ENCODE measurements around the gene KCNH3. TPM values are rescaled to one million over a fixed set of nuclear protein-coding genes. Genes with fewer than 3 reads are reported as not detected.

KCNH3 gene
- total and polyA plus RNA-seq, 7 donors: 0.04 to 0.32 (median 0.05) TPM; not detected in 3

GRCh38 chr12:49539406-49540228, 787 bp downstream of the KCNH3 start:
- Histone ChIP-seq H3K4me1 (peaks cover 6% of the 10 kb centered on the region), H3K4me3 (no peak overlapping the region), H3K9me3 (no peaks in the 10 kb centered on the region), H3K27me3 (ENCODE audit: insufficient read depth in 3 of 3, low read length in 2 of 3) (peaks cover 0 to 50% (median 29%) of the 10 kb centered on the region in 3 donors), H3K36me3 (ENCODE audit: insufficient read depth in 1 of 2, low read depth in 1 of 2) (no peaks in the 10 kb centered on the region), H3K27ac (no peak overlapping the region)
- intact Hi-C loops (cut with DNase I): loop anchor here in 1 of 2 donors (5.0 kb wide), 1 partner anchor 43 kb away; no protein-coding TSS in a partner anchor
- DNase-seq (no peak), ATAC-seq (no peak)
- TF ChIP-seq CTCF (IDR thresholded peaks at IDR 0.05): no peak
- 14 to 17% (median 16%) methylated on average over 43 to 47 of the region's 47 CpGs for WGBS, 3 donors

GRCh38 chr12:49540229-49541139, 1.7 kb downstream of the KCNH3 start:
- H3K27ac ChIP-seq: no peak overlapping the region
- H3K27me3 ChIP-seq (ENCODE audit: insufficient read depth in 3 of 3, low read length in 2 of 3): peaks cover 0 to 48% (median 29%) of the 10 kb centered on the region in 3 donors
- intact Hi-C loops (cut with DNase I): no loop called here

GRCh38 chr12:49541140-49541861, 2.5 kb downstream of the KCNH3 start:
- ATAC-seq (no peak), DNase-seq (no peak)
- Histone ChIP-seq H3K4me1 (peaks cover 6% of the 10 kb centered on the region), H3K4me3 (no peak overlapping the region), H3K9me3 (no peaks in the 10 kb centered on the region), H3K36me3 (ENCODE audit: insufficient read depth in 1 of 2, low read depth in 1 of 2) (no peaks in the 10 kb centered on the region), H3K27me3 (ENCODE audit: insufficient read depth in 3 of 3, low read length in 2 of 3) (peaks cover 0 to 50% (median 27%) of the 10 kb centered on the region in 3 donors), H3K27ac (no peak overlapping the region)
- TF ChIP-seq CTCF (IDR thresholded peaks at IDR 0.05): no peak
- intact Hi-C loops (cut with DNase I): no loop called here
- WGBS, 3 donors: 82 to 83% (median 83%) methylated on average over 18 of the region's 18 CpGs

More at GRCh38 chr12:49540229-49541139, 1.7 kb downstream of the KCNH3 start:
- no peaks in the 10 kb centered on the region for H3K9me3 ChIP-seq
- H3K4me1 ChIP-seq: peaks cover 6% of the 10 kb centered on the region
- no peaks in the 10 kb centered on the region for H3K36me3 ChIP-seq (ENCODE audit: insufficient read depth in 1 of 2, low read depth in 1 of 2)
- DNase-seq: no peak
- 70 to 80% (median 75%) methylated on average over 21 of the region's 21 CpGs for WGBS, 3 donors
- TF ChIP-seq CTCF (IDR thresholded peaks at IDR 0.05): no peak
- ATAC-seq: no peak
- H3K4me3 ChIP-seq: no peak overlapping the region

GRCh38 chr12:49541911-49542505, 3.2 kb downstream of the KCNH3 start:
- intact Hi-C loops (cut with DNase I): no loop called here
- H3K27me3 ChIP-seq (ENCODE audit: insufficient read depth in 3 of 3, low read length in 2 of 3): peaks cover 0 to 51% (median 23%) of the 10 kb centered on the region in 3 donors
- H3K9me3 ChIP-seq: no peaks in the 10 kb centered on the region
- ATAC-seq (no peak), DNase-seq (no peak)
- H3K36me3 ChIP-seq (ENCODE audit: insufficient read depth in 1 of 2, low read depth in 1 of 2): no peaks in the 10 kb centered on the region
- H3K4me1 ChIP-seq: peaks cover 6% of the 10 kb centered on the region
- WGBS, 3 donors: 79 to 81% (median 80%) methylated on average over 7 of the region's 7 CpGs
- no peak overlapping the region for H3K27ac ChIP-seq
- no peak overlapping the region for H3K4me3 ChIP-seq
- TF ChIP-seq CTCF (IDR thresholded peaks at IDR 0.05): no peak
